HG02798 (cell line): ENCODE results near the gene TSPAN5.

Experiments
- ATAC-seq: cut with Tn5 transposase; IDR thresholded peaks from one replicate; pipeline ENCODE4 v1.9.1; 2021; ENCODE audit warnings: mild to moderate bottlenecking; ENCODE audit not compliant: unreplicated experiment, poor library complexity

TSPAN5 gene

GRCh38 chr4:98528882-98529281 is 129.5 kb downstream of the TSPAN5 start:
- no peak for ATAC-seq

- ATAC-seq: no peak
Measured at GRCh38 chr4:98527534-98528269, 130.7 kb downstream of the TSPAN5 start.

GRCh38 chr4:98524230-98524629 is 134.2 kb downstream of the TSPAN5 start:
- ATAC-seq: no peak

- no peak for ATAC-seq
Measured at GRCh38 chr4:98522636-98523395, 135.6 kb downstream of the TSPAN5 start.

GRCh38 chr4:98522062-98522461 is 136.3 kb downstream of the TSPAN5 start:
- ATAC-seq: no peak

GRCh38 chr4:98521486-98521885 is 136.9 kb downstream of the TSPAN5 start:
- ATAC-seq: no peak

GRCh38 chr4:98519268-98519977 is 139.0 kb downstream of the TSPAN5 start:
- ATAC-seq: no peak

- peak; percentile 98 for ATAC-seq
Measured at GRCh38 chr4:98518559-98519267, 139.7 kb downstream of the TSPAN5 start.

GRCh38 chr4:98517218-98518021 is 141.0 kb downstream of the TSPAN5 start:
- no peak for ATAC-seq

- no peak for ATAC-seq
Measured at GRCh38 chr4:98516441-98517217, 141.8 kb downstream of the TSPAN5 start.

- no peak for ATAC-seq
Measured at GRCh38 chr4:98516042-98516440, 142.4 kb downstream of the TSPAN5 start.

- ATAC-seq: no peak
Measured at GRCh38 chr4:98515470-98515809, 143.0 kb downstream of the TSPAN5 start.

GRCh38 chr4:98514741-98515469 is 143.5 kb downstream of the TSPAN5 start:
- ATAC-seq: no peak

- ATAC-seq: no peak
Measured at GRCh38 chr4:98512918-98513317, 145.5 kb downstream of the TSPAN5 start.

- ATAC-seq: no peak
Measured at GRCh38 chr4:98510757-98511517, 147.5 kb downstream of the TSPAN5 start.

- ATAC-seq: no peak
Measured at GRCh38 chr4:98510340-98510739, 148.1 kb downstream of the TSPAN5 start.

- no peak for ATAC-seq
Measured at GRCh38 chr4:98509721-98510120, 148.7 kb downstream of the TSPAN5 start.
